Activated CD8-positive, alpha-beta memory T cell treated with anti-CD3 and anti-CD28 coated beads, Interleukin-2, amount 50 U/mL, for 4 hours (primary cell): ENCODE measurements around the gene SHLD1.
"Not testable (repeated sequence)": the region's sequence is repeated elsewhere in the genome, so short reads cannot be mapped to it uniquely, and the experiment has no call there.

ENCODE experiments used
- DNase-seq: peaks from one replicate; pipeline ENCODE4 v3.0.0-alpha.2; 2020

SHLD1 gene

DNA sequence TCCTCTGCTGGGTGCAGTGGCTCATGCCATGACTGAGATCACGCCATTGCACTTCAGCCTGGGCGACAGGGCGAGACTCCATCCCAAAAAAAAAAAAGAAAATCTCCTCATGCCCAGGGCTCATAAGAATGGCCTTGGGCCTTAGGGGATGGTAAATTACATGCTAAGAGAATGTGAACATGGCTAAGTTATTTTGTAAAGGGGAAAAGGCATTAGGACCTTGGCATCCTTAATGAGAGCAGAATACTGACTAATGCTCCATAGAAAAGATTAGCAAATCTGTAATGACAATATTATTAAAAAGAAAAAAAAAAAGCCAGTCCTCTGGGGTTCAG, 12.6 kb upstream of the SHLD1 start:
- no peak for DNase-seq

DNA sequence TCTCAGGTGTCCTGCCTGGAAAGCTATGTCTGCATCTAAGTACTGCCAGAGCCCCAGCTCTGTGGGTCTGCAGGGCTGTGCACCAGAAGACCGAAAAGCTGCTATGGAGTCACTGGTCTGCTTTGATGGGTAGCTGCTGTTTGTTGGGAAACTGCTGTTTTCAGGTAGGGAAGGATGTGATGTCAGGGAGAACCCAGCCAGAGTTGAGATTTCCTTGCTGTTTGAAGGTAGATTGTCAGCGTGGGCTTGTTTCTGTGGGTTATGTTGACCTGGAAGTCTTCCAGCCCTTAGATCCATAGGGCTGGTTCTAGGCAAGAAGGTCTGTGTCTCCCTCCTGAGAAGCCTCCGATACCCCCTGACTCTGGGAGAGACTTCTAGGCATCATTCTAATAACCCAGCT, 12.2 kb upstream of the SHLD1 start:
- no peak for DNase-seq

DNA sequence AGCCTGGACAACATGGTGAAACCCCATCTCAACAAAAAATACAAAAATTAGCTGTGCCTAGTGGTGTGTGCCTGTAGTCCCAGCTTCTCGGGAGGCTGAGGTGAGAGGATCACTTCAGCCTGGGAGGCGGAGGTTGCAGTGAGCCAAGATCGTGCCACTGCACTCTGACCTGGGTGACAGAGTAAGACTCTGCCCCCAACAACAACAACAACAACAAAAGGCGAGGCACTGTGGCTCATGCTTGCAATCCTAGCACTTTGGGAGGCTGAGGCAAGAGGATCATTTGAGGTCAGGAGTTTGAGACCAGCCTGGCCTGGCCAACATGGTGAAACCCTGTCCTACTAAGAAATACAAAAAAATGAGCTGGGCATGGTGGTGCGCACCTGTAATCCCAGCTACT, 9.6 kb upstream of the SHLD1 start:
- DNase-seq, result not testable (repeated sequence)

DNA sequence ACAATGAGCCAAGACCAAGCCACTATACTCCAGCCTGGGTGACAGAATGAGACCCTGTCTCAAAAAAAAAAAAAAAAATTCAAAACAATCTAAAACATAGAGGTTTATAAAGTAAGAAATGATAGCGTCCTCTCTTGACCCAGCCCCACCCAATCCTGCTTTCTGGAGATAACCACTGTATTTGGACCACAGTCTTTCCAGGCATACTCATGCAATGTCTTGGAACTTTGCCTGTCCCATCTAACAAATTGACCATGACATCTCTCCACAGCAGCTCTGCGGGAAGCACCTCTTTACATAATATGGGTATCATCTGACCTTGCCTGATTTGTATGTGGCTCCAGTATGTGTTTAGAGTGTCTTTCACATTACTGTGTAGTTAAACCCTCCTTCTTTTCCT, 9.1 kb upstream of the SHLD1 start:
- DNase-seq, result no peak

DNA sequence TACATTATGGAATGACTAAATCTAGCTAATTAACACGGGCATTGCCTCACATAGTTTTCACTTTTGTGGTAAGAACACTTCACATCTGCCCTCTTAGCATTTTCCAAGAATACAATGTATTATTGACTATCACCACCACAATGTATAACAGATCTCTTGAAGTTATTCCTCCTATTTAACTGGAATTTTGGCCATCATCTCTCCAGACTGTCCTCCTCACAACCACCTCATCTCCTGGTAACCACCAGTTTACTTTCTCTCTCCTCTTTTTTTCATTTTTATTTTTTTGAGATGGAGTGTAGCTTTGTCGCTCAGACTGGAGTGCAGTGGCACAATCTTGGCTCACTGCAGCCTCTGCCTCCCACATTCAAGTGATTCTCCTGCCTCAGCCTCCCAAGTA, 8.2 kb upstream of the SHLD1 start:
- no peak for DNase-seq

DNA sequence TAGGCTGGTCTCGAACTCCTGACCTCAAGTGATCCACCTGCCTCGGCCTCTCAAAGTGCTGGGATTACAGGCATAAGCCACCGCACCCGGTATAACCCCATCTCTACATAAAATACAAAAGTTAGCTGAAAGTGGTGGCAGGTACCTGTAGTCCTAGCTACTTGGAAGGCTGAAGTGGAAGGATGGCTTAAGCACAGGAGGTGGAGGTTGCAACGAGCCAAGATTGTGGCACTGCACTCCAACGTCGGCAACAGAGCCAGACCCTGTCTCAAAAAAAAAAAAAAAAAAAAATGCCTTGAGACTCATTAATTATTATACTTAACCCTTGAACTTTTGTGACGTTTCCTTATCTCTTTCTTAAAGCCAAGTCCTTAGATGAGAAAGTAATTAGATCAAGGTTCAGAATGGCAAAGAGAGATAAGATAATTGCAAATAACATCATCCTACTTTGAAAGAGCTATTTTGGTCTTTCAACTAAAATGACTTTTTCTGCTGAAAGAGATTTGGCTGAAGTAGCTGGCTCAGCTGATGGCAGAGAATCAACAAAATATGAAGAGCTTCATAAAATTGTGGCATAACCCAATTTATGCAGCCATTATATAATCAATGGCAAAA, 4.7 kb upstream of the SHLD1 start:
- DNase-seq, result no peak

DNA sequence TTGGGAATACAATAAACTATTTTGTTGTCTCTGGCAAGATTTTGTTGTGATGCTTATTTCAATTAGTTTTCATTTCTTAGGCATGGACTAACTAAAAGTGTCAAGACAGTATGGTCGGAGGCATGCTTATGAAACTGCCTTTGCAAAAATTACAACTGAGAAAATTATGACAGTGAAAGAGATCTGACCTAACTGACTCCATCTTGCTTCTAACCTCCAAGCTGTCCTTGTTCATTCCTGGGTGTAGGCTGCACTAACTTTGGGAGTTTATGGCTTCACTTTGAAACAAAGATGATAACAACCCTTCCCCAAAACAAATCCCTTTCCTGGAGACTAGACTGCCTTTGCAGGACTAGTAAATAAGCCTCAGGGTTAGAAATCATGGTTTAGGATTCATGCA, 4.1 kb upstream of the SHLD1 start:
- DNase-seq, result no peak

DNA sequence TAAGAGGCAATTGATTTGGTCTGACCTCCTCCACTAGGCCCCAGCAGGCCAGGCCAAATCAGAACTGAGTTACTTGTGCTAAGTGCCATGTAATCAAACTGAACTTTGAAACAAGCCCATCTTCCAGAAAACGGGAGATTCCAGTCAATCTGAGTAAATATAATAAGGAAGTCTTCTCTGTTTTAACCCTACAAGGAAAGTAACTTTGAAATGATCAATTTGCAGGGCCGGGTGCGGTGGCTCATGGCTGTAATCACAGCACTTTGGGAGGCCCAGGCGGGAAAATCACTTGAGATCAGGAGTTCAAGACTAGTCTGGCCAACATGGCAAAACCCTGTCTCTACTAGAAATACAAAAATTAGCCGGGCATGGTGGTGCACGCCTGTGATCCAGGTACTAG, 2.0 kb upstream of the SHLD1 start:
- DNase-seq, result no peak

DNA sequence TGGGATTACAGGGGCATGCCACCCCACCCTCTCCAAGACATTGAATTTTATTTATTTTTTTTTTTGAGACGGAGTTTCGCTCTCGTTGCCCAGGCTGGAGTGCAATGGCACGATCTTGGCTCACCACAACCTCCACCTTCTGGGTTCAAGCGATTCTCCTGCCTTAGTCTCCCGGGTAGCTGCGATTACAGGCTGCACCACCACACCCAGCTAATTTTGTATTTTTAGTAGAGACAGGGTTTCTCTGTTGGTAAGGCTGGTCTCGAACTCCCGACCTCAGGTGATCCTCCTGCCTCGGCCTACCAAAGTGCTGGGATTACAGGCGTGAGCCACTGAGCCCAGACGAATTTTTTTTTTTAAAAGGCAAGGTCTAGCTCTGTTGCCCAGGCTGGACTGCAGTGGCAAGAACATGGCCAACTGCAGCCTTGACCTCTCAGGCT, 669 bp upstream of the SHLD1 start:
- not testable (repeated sequence) for DNase-seq

DNA sequence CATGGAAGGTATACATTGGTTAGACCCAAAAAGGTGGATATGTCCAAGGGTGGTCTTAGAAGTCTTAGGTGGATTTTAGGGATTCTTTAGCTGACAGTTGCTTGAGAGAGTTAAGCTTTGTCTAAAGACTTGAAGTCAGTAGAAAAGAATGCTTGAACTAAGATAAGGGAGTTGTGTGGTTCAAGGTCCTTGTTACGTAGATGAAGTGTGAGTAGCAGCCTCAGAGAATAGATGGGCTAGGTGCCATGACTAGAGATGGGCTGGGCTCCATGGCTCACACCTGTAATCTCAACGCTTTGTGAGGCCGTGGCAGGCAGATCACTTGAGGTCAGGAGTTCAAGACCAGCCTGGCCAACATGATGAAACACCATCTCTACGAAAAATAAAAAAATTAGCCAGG, 1.7 kb downstream of the SHLD1 start:
- DNase-seq, result no peak

DNA sequence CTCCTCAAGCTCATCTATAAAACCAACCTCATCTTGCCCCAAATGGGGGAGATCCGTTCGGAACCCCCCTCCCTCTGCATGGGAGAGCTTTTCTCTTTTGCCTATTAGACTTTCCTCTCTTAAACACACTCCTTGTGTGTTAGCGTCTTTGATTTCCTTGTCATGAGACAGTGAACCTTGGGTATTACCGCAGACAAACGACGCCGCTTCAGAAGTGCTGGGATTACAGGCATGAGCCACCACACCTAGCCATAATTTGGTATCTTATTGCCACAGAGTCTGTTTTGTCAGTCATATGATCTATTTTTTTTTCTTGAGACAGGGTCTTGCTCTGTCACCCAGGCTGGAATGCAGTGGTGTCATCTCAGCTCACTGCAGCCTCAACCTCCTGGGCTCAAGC, 3.6 kb downstream of the SHLD1 start:
- no peak for DNase-seq

DNA sequence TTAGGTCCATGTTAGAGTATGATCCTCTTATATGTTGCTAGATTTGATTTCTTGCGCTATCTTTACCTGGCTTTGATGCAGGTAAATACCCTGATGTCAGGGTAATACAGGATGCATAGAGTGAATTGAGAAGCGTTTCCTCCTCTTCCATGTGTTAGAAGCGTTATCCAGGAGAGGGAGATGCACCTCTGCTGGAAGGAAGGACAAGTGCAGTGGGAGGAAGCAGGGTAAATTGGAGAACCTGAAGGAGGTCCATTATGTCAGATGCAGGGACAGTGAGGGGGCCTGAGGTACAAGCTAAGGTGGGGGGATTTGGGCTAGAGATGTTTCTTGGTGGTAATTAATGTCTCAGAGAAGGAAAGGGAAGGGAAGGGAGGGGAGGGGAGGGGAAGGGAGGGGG, 7.7 kb downstream of the SHLD1 start:
- no peak for DNase-seq

DNA sequence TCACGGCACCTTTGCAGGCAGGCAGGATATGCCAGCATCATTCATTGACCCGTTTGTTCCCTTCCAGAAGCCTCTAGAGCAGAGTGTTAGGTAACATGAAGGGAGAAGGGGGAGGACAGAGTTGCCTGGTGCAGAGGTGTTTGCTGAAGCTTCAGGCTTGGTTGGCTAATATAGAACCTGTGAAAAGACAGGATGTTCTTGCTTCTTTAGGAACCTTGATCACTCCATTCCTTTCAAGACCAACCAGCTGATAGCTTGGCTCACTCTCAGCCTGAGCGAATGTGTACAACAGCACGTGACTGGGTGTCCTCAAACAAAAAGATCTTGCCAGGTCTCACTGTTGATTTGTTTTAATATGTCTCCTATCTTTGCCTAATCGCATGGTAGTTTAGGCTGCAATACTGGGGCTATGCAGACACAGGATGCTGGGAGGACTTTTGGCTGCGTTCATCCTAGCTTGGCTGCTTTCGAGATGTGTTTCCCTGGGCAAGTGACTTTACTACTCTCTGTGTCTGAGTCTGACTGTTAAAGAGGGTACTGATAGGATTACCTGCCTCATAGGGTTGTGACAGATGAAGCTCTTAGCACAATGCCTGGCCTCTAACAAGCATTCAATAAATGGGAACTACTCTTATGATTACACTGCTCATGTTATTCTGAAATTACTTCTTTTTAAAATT, 16.0 kb downstream of the SHLD1 start:
- DNase-seq, result no peak

DNA sequence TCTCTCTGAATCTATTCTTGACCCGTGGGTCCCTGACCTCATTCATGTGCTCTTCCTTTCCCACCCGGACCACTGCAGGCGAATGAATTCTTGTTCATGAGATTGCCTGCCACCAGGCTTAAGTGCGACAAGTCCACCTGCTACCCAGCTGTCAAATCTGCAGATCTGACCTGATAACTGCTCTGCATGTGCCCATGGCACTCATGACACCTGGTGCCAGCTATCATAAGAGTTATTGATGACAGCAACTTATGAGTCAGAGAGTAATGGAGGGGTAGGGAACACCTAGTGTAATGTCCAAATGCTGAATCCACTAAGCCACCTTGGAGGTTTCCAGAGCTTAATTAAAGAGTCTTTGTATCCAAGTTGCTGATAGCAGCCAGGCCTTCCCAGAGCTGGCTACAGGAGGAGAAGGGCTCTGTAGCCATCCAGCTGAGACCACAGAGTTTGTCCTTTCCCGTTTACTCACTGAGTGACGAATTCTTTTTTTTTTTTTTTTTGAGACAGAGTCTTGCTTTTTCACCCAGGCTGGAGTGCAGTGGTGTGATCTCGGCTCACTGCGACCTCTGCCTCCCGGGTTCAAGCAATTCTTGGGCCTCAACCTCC, 17.4 kb downstream of the SHLD1 start:
- DNase-seq, result no peak

DNA sequence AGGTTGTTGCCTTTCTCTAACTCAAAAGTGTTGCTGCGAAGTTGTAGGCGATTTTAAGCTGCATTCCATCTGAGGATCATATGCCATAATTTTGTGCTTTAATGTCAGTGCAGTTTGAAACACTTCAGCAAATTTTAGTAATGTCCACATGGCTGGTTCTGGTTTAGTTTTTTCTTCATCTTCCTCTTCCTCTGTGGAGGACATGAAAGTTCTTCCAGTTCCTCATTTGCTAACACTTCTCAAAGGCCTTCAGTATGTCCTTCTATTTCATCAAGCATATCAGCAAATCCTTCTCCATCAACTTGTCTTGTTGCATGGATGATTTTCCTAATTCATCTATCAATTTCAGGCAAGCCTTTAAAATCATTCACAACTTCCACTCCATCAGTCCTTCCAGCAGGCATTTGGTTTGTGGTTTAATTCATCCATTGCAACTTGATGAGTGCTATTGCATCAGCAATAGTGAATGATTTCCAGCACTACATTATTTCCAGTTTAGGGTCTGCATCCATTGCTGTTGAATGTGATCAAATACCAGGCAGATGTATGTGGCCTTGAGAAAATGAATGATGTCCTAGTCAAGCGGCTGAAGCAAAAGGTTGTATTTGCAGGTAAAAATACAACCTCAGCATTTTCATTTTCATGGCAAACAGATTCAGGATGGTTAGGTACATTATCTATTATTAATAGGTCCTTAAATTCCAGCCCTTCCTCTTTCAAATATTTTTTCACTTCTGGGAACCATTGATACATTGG, 20.2 kb downstream of the SHLD1 start:
- DNase-seq, result no peak

DNA sequence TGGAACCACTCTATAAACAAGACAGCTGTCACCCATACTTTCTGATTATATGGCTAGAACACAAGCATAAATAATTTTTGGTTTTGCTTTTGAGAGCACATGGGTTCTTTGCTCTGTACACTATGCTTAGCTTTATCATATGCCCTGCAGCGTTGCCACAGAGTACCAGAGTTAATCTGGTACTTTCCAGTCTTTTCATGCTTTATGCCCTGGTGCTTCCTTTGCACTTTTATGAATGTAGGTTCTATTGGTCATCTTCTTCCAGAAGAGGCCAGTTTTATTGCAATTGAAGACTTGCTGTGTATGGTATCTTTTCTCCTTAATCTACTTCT, 20.8 kb downstream of the SHLD1 start:
- DNase-seq, result no peak

DNA sequence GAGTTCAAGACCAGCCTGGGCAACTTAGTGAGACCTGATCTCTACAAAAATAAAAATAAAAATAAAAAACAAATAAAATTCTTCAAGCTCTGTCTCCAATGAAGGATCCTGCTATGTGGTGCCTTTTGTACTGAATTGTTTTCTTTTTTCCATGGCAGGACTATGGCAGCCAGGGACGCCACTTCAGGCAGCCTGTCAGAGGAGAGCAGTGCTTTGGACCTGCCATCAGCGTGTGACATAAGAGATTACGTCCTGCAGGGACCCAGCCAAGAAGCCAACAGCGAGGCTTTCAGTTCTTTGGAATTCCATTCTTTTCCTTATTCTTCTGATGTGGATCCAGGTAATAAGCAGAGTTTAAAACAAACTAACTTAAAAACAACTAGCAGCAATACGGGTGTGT, 22.5 kb downstream of the SHLD1 start:
- no peak for DNase-seq

DNA sequence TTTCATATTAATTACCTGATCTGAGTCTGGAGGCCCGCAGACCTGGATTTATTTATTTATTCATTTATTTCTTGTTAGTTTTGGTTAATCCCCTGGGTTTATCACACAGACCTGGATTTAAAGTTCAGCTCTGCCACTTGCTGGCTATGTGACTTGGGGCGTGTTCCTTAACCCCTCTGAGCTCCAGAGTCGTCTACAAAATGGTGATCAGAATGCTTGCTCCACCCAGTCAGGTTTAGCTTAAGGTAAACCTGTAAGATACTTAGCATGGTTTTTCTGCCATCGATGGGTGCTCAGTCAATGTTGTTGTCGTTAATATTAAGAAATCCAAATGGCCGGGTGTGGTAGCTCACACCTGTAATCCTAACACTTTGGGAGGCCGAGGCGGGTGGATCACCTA, 23.4 kb downstream of the SHLD1 start:
- DNase-seq, result no peak

DNA sequence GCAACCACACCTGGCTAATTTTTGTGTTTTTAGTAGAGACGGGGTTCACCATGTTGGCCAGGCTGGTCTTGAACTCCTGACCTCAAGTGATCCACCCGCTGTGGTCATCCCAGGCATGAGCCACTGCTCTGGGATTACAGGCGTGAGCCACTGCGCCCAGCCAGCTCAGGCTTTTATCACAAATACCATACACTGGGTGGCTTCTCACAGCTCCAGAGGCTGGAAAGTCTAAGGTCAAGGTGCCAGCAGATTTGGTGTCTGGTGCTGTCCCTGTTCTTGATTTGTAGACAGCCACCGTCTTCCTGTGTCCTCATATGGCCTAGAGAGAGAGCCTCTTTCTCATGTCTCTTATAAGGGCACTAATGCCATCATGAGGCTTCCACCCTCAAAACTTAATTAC, 25.9 kb downstream of the SHLD1 start:
- no peak for DNase-seq

DNA sequence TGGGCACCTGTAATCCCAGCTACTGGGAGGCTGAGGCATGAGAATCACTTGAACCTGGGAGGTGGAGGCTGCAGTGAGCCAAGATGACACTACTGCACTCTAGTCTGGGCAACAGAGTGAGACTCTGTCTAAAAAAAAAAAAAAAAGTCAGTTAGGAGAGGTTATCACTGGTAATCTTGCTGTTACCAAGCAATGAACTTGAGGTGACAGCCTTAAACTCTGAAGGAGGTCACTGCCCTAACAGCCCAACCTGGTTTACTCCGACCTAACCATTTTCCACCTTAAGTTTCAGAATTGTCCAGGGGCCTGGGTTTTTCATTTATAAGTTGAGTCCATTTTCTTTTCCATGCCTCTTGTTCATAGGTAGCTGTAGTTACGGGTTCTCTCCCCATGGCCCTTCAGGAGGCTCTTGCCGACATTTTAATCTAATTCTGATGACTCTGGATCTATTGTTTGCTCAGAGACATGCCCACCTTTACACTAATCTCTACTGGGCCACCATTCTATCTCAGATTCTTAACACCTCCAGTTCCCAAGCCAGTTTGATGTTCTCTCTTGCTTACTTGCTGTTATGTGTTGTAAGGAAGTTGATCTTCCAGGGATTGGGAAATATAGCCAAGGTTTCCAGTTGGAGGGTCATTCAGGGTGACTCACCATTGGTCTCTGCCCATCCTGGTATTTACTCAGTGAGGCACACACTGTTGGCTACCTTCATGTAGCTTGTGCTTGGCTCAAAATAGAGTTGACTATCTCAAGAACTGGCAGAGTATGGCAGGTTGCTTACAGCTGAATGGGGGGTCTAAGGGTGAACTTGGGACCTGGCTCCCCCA, 29.1 kb downstream of the SHLD1 start:
- no peak for DNase-seq

DNA sequence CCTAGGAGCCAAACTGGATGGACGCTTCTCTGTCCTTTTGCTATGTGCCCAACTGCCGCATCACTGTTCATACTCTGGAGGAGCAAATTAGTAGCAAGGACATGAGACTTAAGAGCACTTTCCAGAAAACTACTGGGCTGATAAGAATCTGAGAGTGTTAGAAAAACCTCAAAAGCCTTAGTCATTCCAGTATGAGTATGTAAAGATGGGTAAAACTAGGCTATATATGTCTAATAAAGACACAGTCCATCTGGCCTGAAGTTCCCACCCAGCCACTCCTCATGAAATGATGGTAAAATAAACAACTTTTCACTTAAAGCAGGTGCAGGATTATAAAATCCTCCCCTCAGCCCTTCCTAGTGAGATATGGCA, 30.6 kb downstream of the SHLD1 start:
- no peak for DNase-seq

DNA sequence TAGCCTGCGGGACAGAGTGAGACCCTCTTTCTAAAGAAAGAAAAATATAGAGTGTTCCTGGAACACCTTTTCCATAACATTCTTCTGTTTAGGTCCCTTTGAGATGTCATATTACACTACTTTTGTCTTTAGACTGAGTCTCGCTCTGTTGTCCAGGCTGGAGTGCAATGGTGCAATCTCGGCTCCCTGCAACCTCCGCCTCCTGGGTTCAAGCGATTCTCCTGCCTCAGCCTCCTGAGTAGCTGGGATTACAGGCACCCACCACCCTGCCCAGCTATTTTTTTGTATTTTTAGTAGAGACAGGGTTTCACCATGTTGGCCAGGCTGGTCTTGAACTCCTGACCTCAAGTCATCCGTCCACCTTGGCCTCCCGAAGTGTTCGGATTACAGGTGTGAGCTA, 31.2 kb downstream of the SHLD1 start:
- DNase-seq, result not testable (repeated sequence)
